Measurements from ENCODE around the gene NEUROG2.
"Not testable (repeated sequence)": the region's sequence is repeated elsewhere in the genome, so short reads cannot be mapped to it uniquely, and the experiment has no call there.

GRCh38 chr4:112554271-112554670 is 38.3 kb upstream of the NEUROG2 start:
- not testable (repeated sequence) for TF ChIP-seq CTCF (IDR thresholded peaks at IDR 0.05; ENCODE audit: low read depth, low read length); EZH2phosphoT487 (IDR thresholded peaks at IDR 0.05; ENCODE audit: low read depth)
